BE2C (cell line): ENCODE data around the gene PROC.

Experiments used
- DNase-seq: peaks from one replicate; pipeline ENCODE4 v3.0.0-alpha.2; 2020
- H3K27me3 ChIP-seq: fragments of 250-450 bp; sonication (Bioruptor Pico); 2 replicates; pipeline ENCODE4 v1.5.1; 2020; ENCODE audit warnings: mild to moderate bottlenecking
- H3K36me3 ChIP-seq: fragments of 250-450 bp; sonication (Bioruptor Pico); 2 replicates; pipeline ENCODE4 v1.5.1; 2020; ENCODE audit warnings: mild to moderate bottlenecking
- H3K4me1 ChIP-seq: fragments of 250-450 bp; sonication (Bioruptor Pico); 2 replicates; pipeline ENCODE4 v1.5.1; 2020
- H3K4me3 ChIP-seq: 2 replicates; pipeline ENCODE4 v1.5.1; 2011; ENCODE audit warnings: low read depth, low read length
- H3K9me3 ChIP-seq: fragments of 250-450 bp; sonication (Bioruptor Pico); 2 replicates; pipeline ENCODE4 v1.5.1; 2020
- CTCF ChIP-seq: IDR thresholded peaks from 2 replicates; pipeline ENCODE4 v1.5.1; 2012; ENCODE audit warnings: mild to moderate bottlenecking, low read depth, low read length

Gene PROC

GRCh38 chr2:127415593-127416505, 2.4 kb upstream of the PROC start:
- Histone ChIP-seq H3K9me3 (no peaks in the 10 kb centered on the region), H3K27me3 (no peaks in the 10 kb centered on the region), H3K36me3 (no peaks in the 10 kb centered on the region), H3K4me3 (peak overlapping the region; percentile 45), H3K4me1 (no peaks in the 10 kb centered on the region)
- DNase-seq, result peak; percentile 66
- TF ChIP-seq CTCF, result peak; percentile 61

- Histone ChIP-seq H3K4me1 (no peaks in the 10 kb centered on the region), H3K27me3 (no peaks in the 10 kb centered on the region), H3K4me3 (peak overlapping the region; percentile 45), H3K9me3 (no peaks in the 10 kb centered on the region), H3K36me3 (no peaks in the 10 kb centered on the region)
- no peak for DNase-seq
- TF ChIP-seq CTCF, result no peak
These were observed 1.7 kb upstream of the PROC start for GRCh38 chr2:127416506-127417001.

GRCh38 chr2:127417406-127417805, 821 bp upstream of the PROC start:
- TF ChIP-seq CTCF, result no peak
- H3K27me3 ChIP-seq, result no peaks in the 10 kb centered on the region
- no peak overlapping the region for H3K4me3 ChIP-seq
- no peaks in the 10 kb centered on the region for H3K36me3 ChIP-seq
- no peaks in the 10 kb centered on the region for H3K4me1 ChIP-seq
- H3K9me3 ChIP-seq, result no peaks in the 10 kb centered on the region
- no peak for DNase-seq

- Histone ChIP-seq H3K27me3 (peaks cover 5% of the 10 kb centered on the region; the same call in 1 of the 2 replicates), H3K9me3 (no peaks in the 10 kb centered on the region), H3K4me1 (no peaks in the 10 kb centered on the region), H3K4me3 (no peak overlapping the region), H3K36me3 (no peaks in the 10 kb centered on the region)
- no peak for DNase-seq
- TF ChIP-seq CTCF, result no peak
These were observed 844 bp downstream of the PROC start for GRCh38 chr2:127419112-127419430.

- no peak for DNase-seq
- Histone ChIP-seq H3K9me3 (no peaks in the 10 kb centered on the region), H3K36me3 (no peaks in the 10 kb centered on the region), H3K4me3 (no peak overlapping the region), H3K27me3 (peaks cover 5% of the 10 kb centered on the region; the same call in 1 of the 2 replicates), H3K4me1 (no peaks in the 10 kb centered on the region)
- TF ChIP-seq CTCF, result no peak
These were observed 1.3 kb downstream of the PROC start for GRCh38 chr2:127419448-127420038.
